Sigmoid colon (tissue), 4 donors: ENCODE measurements around the gene XYLT1.

Source experiments
- CTCF ChIP-seq, 4 experiments: fragments of 450-650 bp in 3 of 4; fragments of 200-600 bp in 1 of 4; IDR thresholded peaks; one replicate each; pipeline ENCODE4 v1.5.1; 2016 to 2019; ENCODE audit warnings: antibody characterized with exemption in 4 of 4, mild to moderate bottlenecking in 3 of 4, moderate library complexity in 2 of 4
- POLR2A ChIP-seq, 2 donors: fragments of 450-650 bp; IDR thresholded peaks; one replicate each; pipeline ENCODE4 v1.6.1; 2016; ENCODE audit warnings: antibody characterized with exemption in 2 of 2, mild to moderate bottlenecking in 2 of 2, moderate library complexity in 2 of 2
- POLR2AphosphoS5 ChIP-seq, 4 donors: sonication (generic); formaldehyde crosslinking; IDR thresholded peaks; one replicate each; pipeline ENCODE4 v1.6.1; 2017; ENCODE audit warnings: antibody characterized with exemption in 4 of 4

GRCh38 chr16:17104654-17105053 lies 366.1 kb downstream of the XYLT1 start:
- no peak for TF ChIP-seq POLR2A (IDR thresholded peaks at IDR 0.05)
- no peak for TF ChIP-seq CTCF (IDR thresholded peaks at IDR 0.05)
- TF ChIP-seq POLR2AphosphoS5 (IDR thresholded peaks at IDR 0.05) = no peak
